GM18867 (cell line): ENCODE data around the gene MYO18A.
A peak's percentile ranks its signal among the peaks of the same experiment; 100 is the strongest.
"Not testable (repeated sequence)": the region's sequence is repeated elsewhere in the genome, so short reads cannot be mapped to it uniquely, and the experiment has no call there.

Experiments
- ATAC-seq: cut with Tn5 transposase; IDR thresholded peaks from one replicate; pipeline ENCODE4 v1.9.1; 2021; ENCODE audit warnings: mild to moderate bottlenecking, moderate library complexity; ENCODE audit not compliant: unreplicated experiment

The MYO18A gene

GRCh38 chr17:29148790-29149430 lies 31.3 kb downstream of the MYO18A start:
- ATAC-seq = peak; percentile 85

GRCh38 chr17:29148257-29148789 lies 31.9 kb downstream of the MYO18A start:
- ATAC-seq = no peak

DNA sequence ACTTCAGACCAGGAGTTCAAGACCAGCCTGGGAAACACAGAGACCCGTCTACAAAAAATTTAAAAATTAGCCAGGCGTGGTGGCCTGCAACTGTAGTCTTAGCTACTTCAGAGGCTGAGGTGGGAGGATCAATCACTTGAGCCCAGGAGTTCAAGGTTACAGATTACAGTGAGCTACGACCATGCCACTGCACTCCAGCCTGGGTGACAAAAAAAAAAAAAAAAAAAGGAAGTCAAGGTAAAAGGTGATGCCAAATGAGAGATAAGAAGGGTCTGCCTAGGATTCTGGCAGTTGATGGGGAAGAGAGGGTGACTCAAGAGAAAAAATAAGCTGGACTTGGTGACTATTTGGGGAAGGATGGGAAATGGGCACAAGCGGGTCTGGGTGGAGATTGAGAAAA lies 32.5 kb downstream of the MYO18A start:
- ATAC-seq = no peak

GRCh38 chr17:29147228-29147627 lies 33.0 kb downstream of the MYO18A start:
- ATAC-seq = not testable (repeated sequence)

- ATAC-seq = no peak
These were observed 33.7 kb downstream of the MYO18A start for GRCh38 chr17:29146369-29146972.

DNA sequence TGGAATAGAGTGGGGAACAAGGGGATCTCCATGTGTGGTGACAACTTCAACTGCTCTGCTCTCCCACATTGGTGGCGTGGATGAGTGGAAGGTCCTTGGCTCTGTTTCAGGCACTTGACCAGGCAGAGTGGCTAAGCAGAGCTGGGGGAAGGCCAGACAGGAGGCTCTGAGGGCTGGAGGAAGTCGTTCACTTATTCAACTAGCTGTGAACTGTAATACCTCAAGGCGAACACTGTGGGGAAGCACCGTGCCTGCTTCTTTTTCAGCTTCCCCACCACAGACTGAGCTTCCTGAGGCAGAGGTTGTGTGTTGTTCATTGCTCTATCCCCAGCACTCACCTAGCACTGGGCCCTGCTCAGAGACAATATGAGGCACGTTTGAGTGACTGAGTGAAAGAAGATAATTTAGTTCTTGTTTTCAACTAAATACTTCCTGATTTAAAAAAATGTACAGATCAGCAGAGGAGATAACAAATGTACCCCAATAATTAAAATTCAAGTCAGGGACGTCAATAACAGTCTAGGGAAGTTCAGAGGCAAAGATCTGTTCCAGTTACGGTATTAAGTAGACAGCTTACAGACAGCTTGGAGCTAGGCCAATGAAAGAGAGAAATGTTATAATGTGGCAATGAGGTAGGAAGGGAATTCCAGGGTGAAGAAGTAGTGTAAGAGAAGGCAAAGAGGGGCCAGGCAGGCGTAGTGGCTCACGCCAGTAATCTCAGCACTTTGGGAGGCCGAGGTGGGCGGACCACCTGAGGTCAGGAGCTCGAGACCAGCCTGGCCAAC lies 34.7 kb downstream of the MYO18A start:
- ATAC-seq = peak; percentile 41

- no peak for ATAC-seq
These were observed 36.3 kb downstream of the MYO18A start for GRCh38 chr17:29143894-29144293.

GRCh38 chr17:29141514-29141876 lies 38.7 kb downstream of the MYO18A start:
- no peak for ATAC-seq

GRCh38 chr17:29140631-29141513 lies 39.3 kb downstream of the MYO18A start:
- ATAC-seq = no peak

GRCh38 chr17:29140051-29140621 lies 40.1 kb downstream of the MYO18A start:
- peak; percentile 46 for ATAC-seq

- peak; percentile 29 for ATAC-seq
These were observed 41.1 kb downstream of the MYO18A start for GRCh38 chr17:29138971-29139691.

DNA sequence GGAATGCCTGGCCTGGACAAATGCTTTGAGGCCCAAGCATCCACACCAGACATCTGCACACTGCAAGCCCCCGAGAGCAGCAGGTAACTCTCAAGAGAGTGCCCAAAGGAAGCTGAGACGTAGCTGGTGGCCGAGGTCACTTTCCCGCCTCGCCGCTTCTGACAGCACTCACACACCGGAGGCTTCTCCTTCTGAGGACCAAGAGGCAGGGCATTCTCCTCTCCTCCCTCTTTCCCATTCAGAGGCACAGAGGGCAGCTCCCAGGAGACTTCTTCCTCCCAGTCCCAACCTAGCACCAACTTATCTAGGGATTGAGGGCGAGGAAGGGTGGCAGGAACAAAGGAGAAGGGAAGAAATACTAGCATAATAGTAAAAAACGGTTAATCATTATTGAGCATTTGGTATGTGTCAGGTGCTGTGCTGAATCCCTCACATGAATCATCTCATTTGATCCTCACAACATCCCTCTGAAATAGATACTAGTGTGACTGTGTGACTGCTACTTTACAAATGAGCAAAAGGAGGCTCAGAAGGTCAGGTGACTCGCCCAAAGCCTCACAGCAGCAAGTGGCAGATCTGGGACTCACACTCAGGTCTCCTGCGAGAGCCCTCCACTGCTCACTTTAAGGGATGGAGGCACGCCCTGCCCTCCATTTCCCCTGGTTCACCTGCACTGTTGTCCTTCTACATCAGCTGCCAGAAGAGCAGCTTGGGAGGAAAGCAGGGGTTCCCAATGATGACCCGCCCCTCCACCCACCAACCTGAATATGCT lies 41.8 kb downstream of the MYO18A start:
- peak; percentile 40 for ATAC-seq

GRCh38 chr17:29136998-29137730 lies 43.0 kb downstream of the MYO18A start:
- ATAC-seq = no peak

DNA sequence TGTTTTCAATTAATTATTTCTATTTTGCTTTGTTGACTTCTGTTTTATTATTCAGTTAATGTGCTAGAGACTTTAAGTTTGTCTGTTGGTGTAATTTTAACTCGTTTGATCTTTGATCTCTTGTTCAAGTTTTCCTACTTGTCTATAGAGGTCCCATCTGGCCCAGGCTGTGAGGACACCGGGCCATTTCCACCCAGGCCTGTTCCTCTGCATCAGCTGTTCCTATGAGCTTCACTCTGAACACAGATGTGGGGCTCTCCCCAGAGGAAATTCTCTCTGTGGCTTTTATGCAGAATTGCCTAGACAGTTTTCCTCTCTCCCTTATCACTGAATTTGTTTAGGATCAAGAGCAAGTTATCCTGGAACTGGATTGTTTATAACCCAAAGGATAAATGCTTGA lies 44.7 kb downstream of the MYO18A start:
- ATAC-seq = no peak

- ATAC-seq = no peak
These were observed 47.0 kb downstream of the MYO18A start for GRCh38 chr17:29133121-29133713.

- no peak for ATAC-seq
These were observed 48.1 kb downstream of the MYO18A start for GRCh38 chr17:29131814-29132682.

DNA sequence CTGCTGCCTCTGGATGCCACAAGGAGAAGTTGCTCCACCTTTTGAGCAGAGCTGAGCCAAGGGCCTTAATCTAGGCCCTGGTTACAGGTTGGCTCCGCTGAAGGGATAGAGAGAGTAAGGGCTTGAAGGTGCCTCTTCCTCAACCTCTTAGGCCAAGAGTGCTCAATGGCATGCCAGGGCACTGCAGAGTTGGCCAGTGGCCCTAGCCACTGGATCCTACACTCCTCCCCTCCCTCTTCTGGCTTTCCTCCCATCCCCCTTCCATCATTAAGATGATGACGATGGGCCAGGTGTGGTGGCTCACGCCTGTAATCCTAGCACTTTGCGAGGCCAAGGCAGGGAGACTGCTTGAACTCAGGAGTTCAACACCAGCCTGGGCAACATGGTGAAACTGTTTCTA lies 50.5 kb downstream of the MYO18A start:
- ATAC-seq = no peak
